Transverse colon (tissue), 4 donors: ENCODE results near the gene HGFAC. TPM values are rescaled to one million over a fixed set of nuclear protein-coding genes. Genes with fewer than 3 reads are reported as not detected.

Experiments
- DNase-seq: peaks from one replicate; pipeline ENCODE4 v3.0.0-alpha.2; 2019
- H3K27ac ChIP-seq, 4 donors: fragments of 200-600 bp; sonication (generic); 2 replicates each; pipeline ENCODE4 v1.5.1; 2016 to 2018; ENCODE audit warnings: inconsistent platforms in 4 of 4
- H3K27me3 ChIP-seq: fragments of 200-600 bp; sonication (generic); 2 replicates; pipeline ENCODE4 v1.5.1; 2017; ENCODE audit warnings: inconsistent platforms
- H3K36me3 ChIP-seq, 4 donors: fragments of 200-600 bp; sonication (generic); 2 replicates each; pipeline ENCODE4 v1.5.1; 2017 to 2019; ENCODE audit warnings: inconsistent platforms in 4 of 4
- H3K4me1 ChIP-seq, 4 donors: fragments of 200-600 bp; sonication (generic); 2 replicates each; pipeline ENCODE4 v1.5.1; 2017 to 2020; ENCODE audit warnings: inconsistent platforms in 4 of 4
- H3K4me3 ChIP-seq, 4 donors: fragments of 200-600 bp; sonication (generic); 1 replicate in 1 of 4; 2 replicates in 3 of 4; pipeline versions ENCODE4 v1.5.1 to v1.6.1; 2017 to 2019; ENCODE audit warnings: inconsistent platforms in 4 of 4
- H3K9me3 ChIP-seq, 2 donors: fragments of 200-600 bp; sonication (generic); 2 replicates each; pipeline ENCODE4 v1.5.1; 2017 to 2019; ENCODE audit warnings: inconsistent platforms in 2 of 2
- CTCF ChIP-seq, 5 experiments: fragments of 200-600 bp in 3 of 5; fragments of 450-650 bp in 2 of 5; sonication (generic) in 3 of 5; IDR thresholded peaks; 1 replicate in 2 of 5; 2 replicates in 3 of 5; pipeline ENCODE4 v1.5.1; 2016 to 2017; ENCODE audit warnings: antibody characterized with exemption in 5 of 5, inconsistent platforms in 3 of 5, mild to moderate bottlenecking in 2 of 5, moderate library complexity in 1 of 5
- EP300 ChIP-seq: sonication (generic); formaldehyde crosslinking; IDR thresholded peaks from one replicate; pipeline ENCODE4 v1.6.1; 2017; ENCODE audit warnings: antibody characterized with exemption, low read depth
- POLR2A ChIP-seq: fragments of 450-650 bp; IDR thresholded peaks from one replicate; pipeline ENCODE4 v1.6.1; 2016; ENCODE audit warnings: antibody characterized with exemption, mild to moderate bottlenecking, moderate library complexity
- POLR2AphosphoS5 ChIP-seq, 3 donors: sonication (generic); formaldehyde crosslinking; IDR thresholded peaks; one replicate each; pipeline ENCODE4 v1.6.1; 2016; ENCODE audit warnings: antibody characterized with exemption in 3 of 3
- WGBS, 2 donors: methylation state at CpG; one replicate each; pipeline ENCODE4 v1.1.5; 2018; ENCODE audit warnings: low coverage in 1 of 2; 5-methylcytosine and 5-hydroxymethylcytosine counted together
- in situ Hi-C, 4 donors: fragments of 200-750 bp; cut with MboI; loops; one replicate each; pipeline versions ENCODE4 v1.15.0 to v1.15.1; 2017; ENCODE audit warnings: low sequenced_read_pairs in 3 of 4, low pct_ligation_motif_present in 1 of 4, low pct_unique_long_range_greater_than_20kb in 1 of 4
- intact Hi-C: fragments of 100-400 bp; cut with DNase I; formaldehyde crosslinking; loops from one replicate; pipeline ENCODE4 v1.15.1; 2023; ENCODE audit warnings: low total_unique reads
- total RNA-seq, 4 donors: library from RNA; depleted of rRNA; stranded (reverse); fragments of >200 nt; gene quantifications; one replicate each; pipeline ENCODE4 v1.1.0, GENCODE V29; 2016

Gene HGFAC
- total RNA-seq, 4 donors from 2014 or later, result not detected

GRCh38 chr4:3487861-3488260 lies 46.1 kb downstream of the HGFAC start:
- intact Hi-C loops, result no loop called here
- WGBS, 2 donors, result 91% methylated on average over 5 of the region's 7 CpGs; no CpG with 5 or more reads in 1 of the 2 donors
- no peak for DNase-seq
- TF ChIP-seq CTCF (IDR thresholded peaks at IDR 0.05), result no peak
- no peak for TF ChIP-seq POLR2A
- Histone ChIP-seq H3K27me3 (peaks cover 73% of the 10 kb centered on the region), H3K36me3 (no peaks in the 10 kb centered on the region), H3K4me1 (peaks cover 2 to 23% (median 19%) of the 10 kb centered on the region in 4 donors), H3K4me3 (no peak overlapping the region), H3K27ac (no peak overlapping the region), H3K9me3 (no peaks in the 10 kb centered on the region)
- in situ Hi-C loops, result no loop called here

GRCh38 chr4:3488820-3489219 lies 47.1 kb downstream of the HGFAC start:
- TF ChIP-seq POLR2AphosphoS5 (IDR thresholded peaks at IDR 0.05) (no peak), EP300 (no peak), CTCF (IDR thresholded peaks at IDR 0.05) (no peak), POLR2A (no peak)
- in situ Hi-C loops, result no loop called here
- no peaks in the 10 kb centered on the region for H3K9me3 ChIP-seq
- 47% methylated on average over 10 of the region's 11 CpGs; no CpG with 5 or more reads in 1 of the 2 donors for WGBS, 2 donors
- intact Hi-C loops, result no loop called here
- no peak for DNase-seq
- peaks cover 2 to 17% (median 16%) of the 10 kb centered on the region in 4 donors for H3K4me1 ChIP-seq
- peaks cover 75% of the 10 kb centered on the region for H3K27me3 ChIP-seq
- H3K27ac ChIP-seq, result no peak overlapping the region
- no peaks in the 10 kb centered on the region for H3K36me3 ChIP-seq
- H3K4me3 ChIP-seq, result no peak overlapping the region

- Histone ChIP-seq H3K4me1 (peaks cover under 1 to 11% (median 10%) of the 10 kb centered on the region in 4 donors), H3K4me3 (no peak overlapping the region), H3K36me3 (no peaks in the 10 kb centered on the region), H3K9me3 (no peaks in the 10 kb centered on the region), H3K27ac (no peak overlapping the region), H3K27me3 (peaks cover 75% of the 10 kb centered on the region)
- intact Hi-C loops (no loop called here), in situ Hi-C loops (no loop called here)
- WGBS, 2 donors, result 67 to 80% methylated on average over 2 to 20 of the region's 20 CpGs
- TF ChIP-seq POLR2A (no peak), POLR2AphosphoS5 (IDR thresholded peaks at IDR 0.05) (no peak)
- no peak for DNase-seq
These were observed 47.7 kb downstream of the HGFAC start for GRCh38 chr4:3489451-3489962.

- Histone ChIP-seq H3K4me1 (no peaks in the 10 kb centered on the region), H3K9me3 (no peaks in the 10 kb centered on the region), H3K27ac (no peak overlapping the region), H3K4me3 (no peak overlapping the region), H3K36me3 (no peaks in the 10 kb centered on the region), H3K27me3 (peaks cover 72% of the 10 kb centered on the region)
- TF ChIP-seq CTCF (IDR thresholded peaks at IDR 0.05) (no peak), POLR2A (no peak), POLR2AphosphoS5 (IDR thresholded peaks at IDR 0.05) (no peak), EP300 (no peak)
- 60 to 83% methylated on average over 1 to 16 of the region's 17 CpGs for WGBS, 2 donors
- in situ Hi-C loops, result no loop called here
- intact Hi-C loops, result no loop called here
- DNase-seq, result no peak
These were observed 50.1 kb downstream of the HGFAC start for GRCh38 chr4:3491681-3492405.
